IPS-11a (cell line): ENCODE data around the gene TGM1.

Source experiments
- H3K4me3 ChIP-seq: one replicate; pipeline ENCODE4 v1.5.1; 2013; ENCODE audit warnings: low read depth, low read length, control low read depth

The TGM1 gene

DNA sequence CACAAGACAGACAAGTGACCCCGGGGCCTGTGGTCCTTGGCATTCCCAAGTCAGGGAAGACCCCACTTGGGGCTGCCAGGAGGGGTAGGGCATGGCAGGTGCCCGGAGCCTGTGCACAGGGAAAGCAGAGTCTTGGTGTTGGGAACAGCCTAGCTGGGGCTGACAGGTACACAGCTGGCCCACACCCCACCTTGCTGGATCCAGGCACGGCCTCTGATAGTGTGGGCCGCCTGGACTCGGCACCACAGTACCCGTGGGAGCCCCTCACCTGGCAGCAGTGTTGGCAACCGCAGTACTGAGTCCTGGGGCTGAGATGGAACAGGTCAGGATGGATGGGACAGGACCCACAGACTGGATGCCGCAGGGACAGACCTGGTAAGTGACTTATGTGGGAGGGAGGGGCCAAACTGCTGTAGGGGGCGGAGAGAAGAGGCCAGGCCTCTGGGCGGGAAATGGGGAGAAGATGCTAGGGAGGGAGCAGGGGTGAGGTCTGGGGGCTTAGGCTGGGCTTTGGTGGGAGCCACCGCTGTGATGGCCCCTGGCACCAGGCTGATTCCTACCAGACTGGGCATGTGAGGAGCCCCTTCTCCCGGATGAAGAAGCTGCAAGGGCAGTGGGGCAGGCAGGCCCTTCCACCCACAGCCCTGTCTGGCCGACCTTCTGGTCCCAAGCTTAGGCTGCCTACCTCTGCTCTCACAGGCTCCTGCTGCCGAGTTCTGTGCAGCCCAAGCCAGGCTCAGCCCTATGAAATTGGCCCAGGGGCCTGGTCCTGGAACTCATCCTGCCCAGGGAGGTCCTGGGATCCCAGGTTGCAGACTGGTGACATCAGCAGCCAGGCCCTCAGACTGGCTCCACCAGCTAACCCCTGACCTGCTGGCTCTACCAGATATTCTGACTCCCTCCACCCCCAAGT lies at the start of gene TGM1:
Gene TGM1 (minus strand): TSS at position 357 of the 913 bp plus-strand sequence. CDS start 825 bp downstream, outside the sequence.
- H3K4me3 ChIP-seq, result no peak within 1 kb of the TSS

DNA sequence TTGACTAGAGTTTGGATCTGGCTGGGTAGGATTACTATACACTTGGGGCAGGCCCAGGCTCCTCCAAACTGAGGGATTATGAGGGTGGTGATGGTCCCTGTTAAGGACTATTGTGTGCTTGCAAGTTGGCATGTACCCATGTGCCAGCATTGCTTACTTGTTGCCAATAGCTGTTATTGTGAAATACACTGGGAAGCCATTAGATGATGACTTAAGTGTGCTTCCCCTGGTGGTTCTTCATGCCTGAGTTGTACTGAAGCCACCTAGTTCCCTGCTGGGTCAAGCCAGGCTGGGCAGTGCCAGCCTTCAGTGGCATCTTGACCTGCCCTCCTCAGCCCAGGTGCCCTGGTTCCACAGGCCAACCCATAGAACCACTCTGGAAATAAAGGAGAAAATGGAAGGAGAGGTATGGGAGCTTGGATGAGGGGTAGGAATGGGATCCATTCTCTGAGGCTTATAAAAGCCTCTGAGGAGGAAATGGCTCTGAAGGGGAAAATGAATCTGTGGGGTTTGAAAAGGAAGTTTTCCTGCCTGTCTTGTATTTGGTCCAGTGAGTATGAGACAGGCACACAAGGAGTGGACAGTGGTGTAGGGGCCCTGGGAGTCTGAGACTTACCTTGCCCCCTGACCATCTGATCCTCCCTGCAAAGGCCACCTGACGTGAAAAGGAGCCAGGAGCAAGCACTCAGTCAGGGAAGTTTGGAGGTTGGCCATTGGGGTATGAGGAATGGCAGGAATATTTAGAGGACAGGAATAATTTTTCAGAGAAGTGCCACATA lies 49.0 kb upstream of the TGM1 start:
- no peak overlapping the region for H3K4me3 ChIP-seq

DNA sequence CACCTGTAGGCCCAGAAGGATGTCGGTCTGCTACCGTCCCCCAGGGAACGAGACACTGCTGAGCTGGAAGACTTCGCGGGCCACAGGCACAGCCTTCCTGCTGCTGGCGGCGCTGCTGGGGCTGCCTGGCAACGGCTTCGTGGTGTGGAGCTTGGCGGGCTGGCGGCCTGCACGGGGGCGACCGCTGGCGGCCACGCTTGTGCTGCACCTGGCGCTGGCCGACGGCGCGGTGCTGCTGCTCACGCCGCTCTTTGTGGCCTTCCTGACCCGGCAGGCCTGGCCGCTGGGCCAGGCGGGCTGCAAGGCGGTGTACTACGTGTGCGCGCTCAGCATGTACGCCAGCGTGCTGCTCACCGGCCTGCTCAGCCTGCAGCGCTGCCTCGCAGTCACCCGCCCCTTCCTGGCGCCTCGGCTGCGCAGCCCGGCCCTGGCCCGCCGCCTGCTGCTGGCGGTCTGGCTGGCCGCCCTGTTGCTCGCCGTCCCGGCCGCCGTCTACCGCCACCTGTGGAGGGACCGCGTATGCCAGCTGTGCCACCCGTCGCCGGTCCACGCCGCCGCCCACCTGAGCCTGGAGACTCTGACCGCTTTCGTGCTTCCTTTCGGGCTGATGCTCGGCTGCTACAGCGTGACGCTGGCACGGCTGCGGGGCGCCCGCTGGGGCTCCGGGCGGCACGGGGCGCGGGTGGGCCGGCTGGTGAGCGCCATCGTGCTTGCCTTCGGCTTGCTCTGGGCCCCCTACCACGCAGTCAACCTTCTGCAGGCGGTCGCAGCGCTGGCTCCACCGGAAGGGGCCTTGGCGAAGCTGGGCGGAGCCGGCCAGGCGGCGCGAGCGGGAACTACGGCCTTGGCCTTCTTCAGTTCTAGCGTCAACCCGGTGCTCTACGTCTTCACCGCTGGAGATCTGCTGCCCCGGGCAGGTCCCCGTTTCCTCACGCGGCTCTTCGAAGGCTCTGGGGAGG lies 47.9 kb upstream of the TGM1 start, which contains the start of gene LTB4R:
Gene LTB4R (plus strand): TSS at position 857 of the 959 bp plus-strand sequence. CDS start 4,150 bp downstream, outside the sequence.
- H3K4me3 ChIP-seq, result no peak within 1 kb of the TSS

DNA sequence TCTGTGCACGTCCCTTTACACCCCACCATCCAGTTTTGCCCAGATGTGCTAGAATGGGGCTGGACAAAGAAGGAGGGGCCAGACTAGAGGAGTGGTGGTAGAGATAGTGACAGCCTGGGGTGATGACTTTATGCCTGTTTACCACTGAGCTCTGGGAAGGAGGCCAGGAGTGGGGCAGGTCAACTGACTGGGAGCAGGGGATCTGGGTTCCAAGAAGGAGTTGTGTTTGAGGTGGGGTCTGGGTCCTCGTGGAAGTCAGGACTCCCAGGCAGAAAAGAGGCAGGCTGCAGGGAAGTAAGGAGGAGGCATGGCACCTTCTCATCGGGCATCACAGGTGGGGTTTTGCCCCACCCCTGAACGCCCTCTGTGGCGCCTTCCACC lies 47.3 kb upstream of the TGM1 start:
- H3K4me3 ChIP-seq, result no peak overlapping the region

DNA sequence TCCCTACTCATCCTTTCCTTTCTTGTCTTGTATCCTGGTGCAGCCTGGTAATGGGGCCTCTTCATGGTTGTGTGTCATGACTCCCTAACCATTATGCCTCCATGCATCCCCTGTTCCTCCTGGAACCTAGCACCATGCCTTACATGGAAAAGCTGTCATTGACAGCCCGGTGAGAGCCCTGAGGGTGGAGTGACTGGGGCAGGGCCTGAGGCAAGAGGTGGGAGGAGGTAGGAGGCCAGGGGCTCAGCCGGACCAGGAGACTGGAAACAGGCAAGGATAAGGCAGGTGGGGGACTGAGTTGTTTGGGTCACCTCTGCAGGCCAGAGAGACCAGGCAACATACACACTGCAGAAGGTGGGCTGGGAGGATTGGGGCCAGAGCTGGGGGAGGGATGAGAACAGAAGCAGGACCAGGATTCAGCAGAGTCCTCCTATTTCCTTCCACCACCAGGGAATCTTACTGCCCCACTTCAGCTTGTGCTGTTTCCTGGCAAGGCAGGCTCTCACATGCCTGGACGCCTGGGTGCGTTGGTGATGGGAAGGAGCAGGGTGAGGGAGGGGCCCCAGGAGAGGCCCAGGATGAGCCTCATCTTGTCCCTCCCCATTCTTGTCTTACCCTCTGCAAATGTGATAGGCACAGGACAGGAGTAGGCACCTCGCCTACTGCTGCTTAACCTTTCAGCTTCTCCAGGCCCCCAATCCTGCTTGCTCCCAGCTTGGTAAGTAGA lies 46.7 kb upstream of the TGM1 start, which contains the start of gene LTB4R2:
Gene LTB4R2 (plus strand): TSS at position 603 of the 727 bp plus-strand sequence. CDS start 525 bp downstream, outside the sequence.
- no peak within 1 kb of the TSS for H3K4me3 ChIP-seq

DNA sequence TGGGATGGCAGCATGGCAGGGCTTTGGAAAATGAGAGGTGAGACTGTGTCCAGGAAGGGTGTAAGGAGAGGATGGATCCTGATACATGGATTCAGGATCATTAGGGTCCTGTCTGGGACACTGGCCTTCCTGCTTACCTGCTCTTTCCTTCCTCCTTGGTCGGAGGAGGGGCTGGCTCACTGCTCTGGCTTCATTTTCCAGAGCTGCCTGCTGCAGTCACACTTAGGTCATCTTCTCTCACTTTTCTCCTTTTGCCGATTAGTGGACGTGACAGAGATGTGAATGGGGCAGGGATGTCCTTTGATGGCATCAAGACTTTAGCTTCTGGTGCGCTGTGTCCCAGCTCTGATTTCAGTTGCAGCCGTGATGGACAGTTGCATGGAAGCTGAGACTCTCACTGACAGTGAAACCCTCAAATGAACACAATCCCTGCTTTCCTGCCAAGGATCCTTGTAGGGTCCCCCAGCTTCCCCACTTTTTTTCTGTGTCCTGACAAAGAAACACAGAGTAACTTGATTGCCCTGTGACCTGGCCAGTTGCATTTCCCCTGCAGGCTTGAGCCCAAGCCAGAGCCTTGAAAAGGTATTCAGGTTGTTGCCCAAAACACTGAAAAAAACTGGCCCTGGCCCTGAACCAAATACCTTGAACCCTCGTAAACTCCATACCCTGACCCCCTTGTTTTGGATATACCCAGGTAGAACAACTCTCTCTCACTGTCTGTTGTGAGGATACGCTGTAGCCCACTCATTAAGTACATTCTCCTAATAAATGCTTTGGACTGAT lies 45.6 kb upstream of the TGM1 start:
- H3K4me3 ChIP-seq, result no peak overlapping the region

DNA sequence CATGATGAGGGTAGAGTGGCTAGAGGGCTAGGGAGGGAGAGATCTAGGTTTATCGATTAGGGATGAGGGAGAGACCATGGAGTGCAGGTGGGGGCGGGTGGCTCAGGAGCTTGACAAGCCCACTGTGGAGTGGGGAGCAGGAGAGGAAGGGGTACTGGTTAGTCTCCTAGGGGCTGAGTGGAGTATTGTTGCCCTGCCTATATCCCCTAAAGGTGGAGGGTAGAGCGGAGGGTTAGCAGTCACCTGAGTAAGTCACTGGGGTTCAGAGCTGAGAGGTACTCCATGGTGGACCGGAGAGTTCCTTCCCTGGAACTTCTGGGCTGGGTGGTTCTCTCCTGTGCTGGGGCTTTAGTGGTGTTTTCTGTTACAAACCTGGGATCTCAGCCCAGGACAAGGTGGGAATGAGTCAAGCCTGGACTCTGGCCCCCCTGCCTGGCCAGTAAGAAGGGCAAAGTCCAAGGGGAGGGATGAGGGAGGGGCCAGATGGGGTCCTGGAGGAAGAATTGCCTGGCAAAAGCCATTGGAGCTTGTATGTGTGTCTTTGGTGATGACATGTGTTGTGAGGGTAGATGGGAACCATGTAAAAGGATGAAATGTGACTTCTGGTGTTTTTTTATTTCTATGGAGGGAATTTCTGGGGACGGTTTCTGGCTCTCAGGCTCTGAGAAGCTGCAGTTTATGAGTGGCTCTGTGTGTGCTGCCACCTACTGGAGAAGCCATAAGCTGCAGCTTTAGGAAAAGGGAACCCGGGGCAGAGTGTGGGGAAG lies 44.8 kb upstream of the TGM1 start, which contains the start of gene CIDEB:
Gene CIDEB (minus strand): TSS at position 403 of the 767 bp plus-strand sequence. CDS start 119 bp downstream, at position 284.
- no peak within 1 kb of the TSS for H3K4me3 ChIP-seq

DNA sequence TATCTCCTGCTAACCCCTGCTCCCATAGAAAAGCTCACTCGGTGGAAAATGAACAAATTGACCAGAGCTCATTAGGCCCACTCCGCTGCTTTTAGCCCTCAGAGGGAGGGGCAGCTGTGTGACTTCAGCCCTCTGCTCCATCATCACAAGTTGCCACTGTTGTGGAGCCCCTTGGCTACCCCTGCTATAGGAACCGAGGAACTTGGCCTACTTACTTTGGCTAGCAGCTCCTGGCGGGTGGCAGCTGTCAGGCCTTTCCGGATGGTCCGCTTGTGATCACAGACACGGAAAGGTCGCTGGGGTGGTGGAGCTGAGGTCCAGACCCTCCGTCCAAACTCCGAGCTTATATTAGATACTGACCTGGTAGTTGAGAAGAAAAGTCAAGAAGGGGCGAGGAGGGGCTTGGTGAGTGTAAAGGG lies 44.2 kb upstream of the TGM1 start:
- no peak overlapping the region for H3K4me3 ChIP-seq

DNA sequence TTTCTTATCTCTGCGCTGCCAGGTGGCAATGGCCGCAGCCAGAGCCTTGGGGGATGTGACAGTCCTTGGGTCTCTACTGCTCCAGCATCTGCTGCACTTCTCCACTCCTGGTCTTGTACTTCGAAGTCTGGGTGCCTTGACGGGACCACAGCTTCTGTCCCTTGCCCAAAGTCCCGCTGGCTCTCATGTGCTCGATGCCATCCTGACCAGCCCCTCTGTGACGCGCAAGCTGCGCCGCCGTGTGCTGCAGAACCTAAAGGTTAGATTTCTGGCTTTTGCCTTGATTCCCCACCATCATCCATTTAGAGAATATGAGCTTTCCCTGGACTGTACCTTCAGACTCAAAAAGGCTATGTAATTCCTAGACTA lies 41.0 kb upstream of the TGM1 start:
- no peak overlapping the region for H3K4me3 ChIP-seq

DNA sequence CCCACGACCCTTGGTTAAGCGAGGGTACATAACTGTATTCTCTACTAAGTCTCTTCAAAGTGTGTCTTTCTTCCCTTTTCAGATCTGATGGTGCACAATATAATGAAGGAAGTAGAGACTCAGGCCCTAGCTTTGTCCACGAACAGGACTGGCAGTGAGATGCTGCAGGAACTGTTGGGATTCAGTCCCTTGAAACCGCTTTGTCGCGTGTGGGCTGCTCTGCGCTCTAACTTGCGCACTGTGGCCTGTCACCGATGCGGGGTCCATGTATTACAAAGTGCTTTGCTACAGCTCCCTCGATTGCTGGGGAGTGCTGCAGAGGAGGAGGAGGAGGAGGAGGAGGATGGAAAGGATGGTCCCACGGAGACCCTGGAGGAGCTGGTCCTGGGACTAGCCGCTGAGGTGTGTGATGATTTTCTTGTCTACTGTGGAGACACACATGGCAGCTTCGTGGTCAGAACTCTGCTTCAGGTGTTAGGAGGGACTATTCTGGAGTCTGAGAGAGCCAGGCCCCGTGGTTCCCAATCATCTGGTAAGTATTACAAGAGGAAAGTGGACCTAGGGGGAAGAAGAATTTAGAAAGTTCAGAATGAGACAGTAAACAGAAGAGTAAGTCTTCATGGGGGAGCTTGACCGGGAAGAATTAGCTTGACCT lies 37.5 kb upstream of the TGM1 start:
- peak overlapping the region; percentile 93 for H3K4me3 ChIP-seq

DNA sequence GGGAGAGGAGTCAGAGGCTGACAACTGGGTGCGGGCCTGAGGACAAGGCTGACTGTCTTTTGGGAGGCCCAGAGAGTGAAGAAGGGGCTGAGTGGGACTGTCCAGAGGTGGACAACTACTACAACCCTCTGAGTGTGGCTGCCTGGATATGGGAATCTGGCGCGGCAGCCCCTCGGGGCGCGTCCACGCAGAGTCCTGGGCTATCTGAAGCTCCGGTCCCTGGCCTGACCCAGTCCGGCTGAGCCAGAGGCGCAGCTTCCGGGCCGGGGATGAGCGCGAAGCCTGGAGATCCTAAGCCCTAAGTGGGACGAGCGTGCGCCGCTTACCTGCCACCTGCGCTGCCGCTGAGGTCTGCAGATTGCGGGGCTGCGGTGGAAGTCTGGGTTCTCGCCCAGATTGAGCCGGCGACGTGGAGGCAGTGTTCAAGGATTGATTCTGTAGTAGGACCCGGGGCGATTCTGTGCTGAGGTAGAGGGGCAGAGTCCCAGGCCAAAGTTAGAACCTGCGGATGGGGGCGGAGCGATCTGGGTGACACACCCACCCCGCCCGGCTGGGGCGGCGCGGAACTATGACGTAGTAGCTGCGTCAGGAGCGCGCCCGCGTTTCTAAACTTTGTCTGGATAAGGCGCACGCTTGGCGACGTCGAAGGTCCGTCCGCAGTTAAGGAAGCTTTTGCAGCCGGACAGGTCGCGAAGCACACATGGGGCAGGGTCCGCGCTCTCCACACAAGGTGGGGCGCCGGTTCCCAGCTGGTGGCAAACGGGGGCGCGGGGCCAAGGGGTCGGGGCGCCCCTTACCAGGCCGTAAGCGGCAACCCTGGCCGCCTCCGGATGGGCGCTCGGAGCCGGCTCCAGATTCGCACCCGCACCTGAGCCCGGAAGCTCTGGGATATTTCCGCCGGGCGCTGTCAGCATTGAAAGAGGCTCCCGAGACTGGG lies 36.5 kb upstream of the TGM1 start, which contains the start of the genes DHRS1 and NOP9:
Gene DHRS1 (minus strand): TSS at position 526 of the 937 bp plus-strand sequence. CDS start 674 bp downstream, outside the sequence.
Gene NOP9 (plus strand): TSS at position 596 of the 937 bp plus-strand sequence. CDS start 105 bp downstream, at position 701.
- H3K4me3 ChIP-seq, result peak within 1 kb of the TSS; percentile 93

DNA sequence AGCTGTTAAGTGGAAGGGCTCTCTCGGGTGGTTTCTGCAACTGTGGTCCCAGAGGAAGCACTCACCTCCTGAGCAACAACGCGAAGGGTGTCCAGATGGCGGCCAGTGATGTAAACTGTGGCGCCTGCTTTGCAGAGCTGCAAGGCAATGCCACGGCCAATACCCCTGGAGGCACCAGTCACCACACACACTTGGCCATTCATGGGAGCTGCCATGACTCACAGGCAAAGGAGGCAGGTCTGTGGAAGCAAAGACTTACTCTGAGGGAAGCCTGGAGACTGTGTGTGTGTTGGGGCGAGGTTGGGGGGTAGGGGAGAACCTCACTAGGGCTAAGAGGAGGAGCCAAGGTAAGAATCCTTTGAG lies 35.9 kb upstream of the TGM1 start:
- H3K4me3 ChIP-seq, result peak overlapping the region; percentile 93

DNA sequence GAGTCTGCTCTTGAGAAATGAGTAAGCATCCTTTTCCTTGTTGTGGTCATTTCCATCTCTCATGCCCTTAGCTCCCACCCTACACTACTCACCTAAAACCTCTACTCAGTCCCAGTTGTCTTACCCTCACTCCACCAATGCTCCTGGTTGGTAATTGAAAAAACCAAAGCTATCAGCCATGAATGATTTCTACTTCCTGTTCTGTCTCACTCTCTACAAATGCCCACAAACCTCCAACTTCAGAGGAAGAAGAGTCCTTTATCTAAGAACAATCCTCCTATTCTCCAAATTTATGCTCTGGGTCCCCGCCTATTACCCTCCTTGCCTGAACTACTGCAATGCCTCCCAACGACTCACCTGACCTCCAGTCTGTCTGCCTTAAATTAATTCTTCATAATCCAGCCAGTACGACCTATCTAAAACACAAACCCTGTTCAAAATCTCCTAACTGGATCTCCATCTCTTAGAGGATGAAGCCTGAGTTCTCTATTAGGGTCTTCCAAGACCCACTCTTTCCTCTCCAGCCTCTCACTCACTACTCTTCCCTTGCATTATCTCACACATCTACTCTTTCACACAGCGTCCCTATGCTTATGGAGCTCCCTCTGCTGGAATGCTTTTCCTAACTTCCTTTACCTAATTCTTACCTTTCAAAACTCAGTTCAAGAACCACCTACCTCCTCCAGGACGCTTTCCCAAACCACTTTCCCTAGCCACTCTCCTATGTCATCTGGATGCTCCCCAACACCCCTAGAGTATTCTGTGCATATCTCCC lies 34.4 kb upstream of the TGM1 start:
- no peak overlapping the region for H3K4me3 ChIP-seq

DNA sequence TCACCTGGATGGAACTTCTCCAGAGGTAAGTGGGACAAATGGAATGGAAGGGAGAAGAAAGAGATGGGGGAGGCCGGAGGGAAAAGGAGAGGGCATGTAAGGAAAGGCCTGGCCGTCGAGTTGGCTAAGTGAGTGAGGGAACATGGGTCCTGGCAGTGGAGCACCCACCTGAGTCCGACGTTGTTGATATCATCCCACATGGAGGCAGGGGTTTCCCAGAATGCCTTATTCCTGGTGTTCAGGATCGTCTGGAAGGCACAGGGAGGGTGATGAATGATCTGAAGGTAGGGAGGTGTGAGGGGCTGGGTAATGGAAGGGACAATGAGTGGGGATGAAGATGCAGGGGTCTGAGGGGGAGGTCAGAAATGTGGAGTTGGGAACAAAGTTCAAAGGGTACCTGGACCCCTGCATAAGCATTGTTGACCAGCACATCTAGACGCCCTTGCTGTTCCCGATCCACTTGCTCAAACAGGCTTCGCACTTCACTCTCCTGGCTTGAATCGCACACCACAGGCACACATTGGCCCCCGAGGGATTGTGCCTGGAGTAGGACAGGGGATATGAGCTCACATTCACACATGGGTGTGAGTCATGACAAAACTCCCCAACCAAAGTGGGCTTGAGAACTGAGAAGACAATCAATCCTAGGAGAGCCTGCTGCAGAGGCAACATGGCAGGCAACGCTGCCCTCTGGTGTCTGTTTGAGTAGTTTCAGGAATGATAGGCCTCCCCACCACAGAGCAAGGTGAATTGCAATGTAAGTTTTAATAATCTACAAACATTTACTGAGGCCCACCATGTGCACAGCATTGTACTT lies 33.6 kb upstream of the TGM1 start:
- no peak overlapping the region for H3K4me3 ChIP-seq

DNA sequence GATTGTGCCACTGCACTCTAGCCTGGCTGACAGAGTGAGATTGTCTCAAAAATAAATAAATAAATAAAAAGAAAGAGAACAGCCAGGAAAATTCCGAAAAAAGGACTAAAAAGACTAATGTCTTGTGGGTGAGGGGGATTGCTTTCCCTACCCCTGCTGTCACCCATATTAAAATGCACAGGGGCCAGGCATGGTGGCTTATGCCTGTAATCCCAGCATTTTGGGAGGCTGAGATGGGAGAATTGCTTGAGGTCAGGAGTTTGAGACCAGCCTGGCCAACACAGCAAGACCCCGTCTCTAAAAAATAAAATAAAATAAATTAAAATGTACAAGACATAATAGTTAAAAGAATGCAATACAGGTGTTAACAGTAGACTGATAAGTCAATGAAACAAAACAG lies 30.5 kb upstream of the TGM1 start:
- no peak overlapping the region for H3K4me3 ChIP-seq
